Esophagus squamous epithelium (tissue), 4 donors: Measurements from ENCODE around the gene PASD1.

ENCODE experiments used
- CTCF ChIP-seq, 6 experiments: fragments of 450-650 bp in 4 of 6; fragments of 200-600 bp in 2 of 6; sonication (generic) in 2 of 6; IDR thresholded peaks; one replicate each; pipeline ENCODE4 v1.5.1; 2016 to 2019; ENCODE audit warnings: antibody characterized with exemption in 6 of 6, mild to moderate bottlenecking in 4 of 6, moderate library complexity in 4 of 6
- POLR2A ChIP-seq, 4 donors: fragments of 450-650 bp; IDR thresholded peaks; one replicate each; pipeline ENCODE4 v1.6.1; 2017; ENCODE audit warnings: antibody characterized with exemption in 4 of 4, mild to moderate bottlenecking in 4 of 4, moderate library complexity in 3 of 4

GRCh38 chrX:151687635-151688034 lies 124.2 kb downstream of the PASD1 start:
- TF ChIP-seq CTCF (IDR thresholded peaks at IDR 0.05) (no peak), POLR2A (IDR thresholded peaks at IDR 0.05) (no peak)
